ENCODE measurements around the gene THAP10. TPM values are rescaled to one million over a fixed set of nuclear protein-coding genes. Genes with fewer than 3 reads are reported as not detected.
A peak's percentile ranks its signal among the peaks of the same experiment; 100 is the strongest.

The THAP10 gene
- total RNA-seq, 8 experiments from 2014 or later: 2.0 to 7.1 (median 5.3) TPM

GRCh38 chr15:70912187-70912586, 20.0 kb upstream of the THAP10 start:
- 47 to 100% (median 71%) methylated on average over 1 of the region's 1 CpG; no CpG with 5 or more reads in 1 of the 10 experiments for WGBS, 10 experiments
- H3K4me1 ChIP-seq (replicated peaks in 1 of 2): no peaks in the 10 kb centered on the region
- no peak overlapping the region for H3K4me3 ChIP-seq
- in situ Hi-C loops (cut with MboI; ENCODE audit: low pct_unique_long_range_greater_than_20kb in 2 of 9, low sequenced_read_pairs in 9 of 9, unreplicated experiment in 9 of 9): no loop called here
- ATAC-seq (replicated peaks in 6 of 8): no peak
- H3K27ac ChIP-seq: no peak overlapping the region

- in situ Hi-C loops (cut with MboI; ENCODE audit: low pct_unique_long_range_greater_than_20kb in 2 of 9, low sequenced_read_pairs in 9 of 9, unreplicated experiment in 9 of 9): no loop called here
- no peak overlapping the region for H3K27ac ChIP-seq
- 13 to 100% (median 83%) methylated on average over 1 of the region's 1 CpG; no CpG with 5 or more reads in 2 of the 10 experiments for WGBS, 10 experiments
These were observed 18.7 kb upstream of the THAP10 start for GRCh38 chr15:70910958-70911357.

DNA sequence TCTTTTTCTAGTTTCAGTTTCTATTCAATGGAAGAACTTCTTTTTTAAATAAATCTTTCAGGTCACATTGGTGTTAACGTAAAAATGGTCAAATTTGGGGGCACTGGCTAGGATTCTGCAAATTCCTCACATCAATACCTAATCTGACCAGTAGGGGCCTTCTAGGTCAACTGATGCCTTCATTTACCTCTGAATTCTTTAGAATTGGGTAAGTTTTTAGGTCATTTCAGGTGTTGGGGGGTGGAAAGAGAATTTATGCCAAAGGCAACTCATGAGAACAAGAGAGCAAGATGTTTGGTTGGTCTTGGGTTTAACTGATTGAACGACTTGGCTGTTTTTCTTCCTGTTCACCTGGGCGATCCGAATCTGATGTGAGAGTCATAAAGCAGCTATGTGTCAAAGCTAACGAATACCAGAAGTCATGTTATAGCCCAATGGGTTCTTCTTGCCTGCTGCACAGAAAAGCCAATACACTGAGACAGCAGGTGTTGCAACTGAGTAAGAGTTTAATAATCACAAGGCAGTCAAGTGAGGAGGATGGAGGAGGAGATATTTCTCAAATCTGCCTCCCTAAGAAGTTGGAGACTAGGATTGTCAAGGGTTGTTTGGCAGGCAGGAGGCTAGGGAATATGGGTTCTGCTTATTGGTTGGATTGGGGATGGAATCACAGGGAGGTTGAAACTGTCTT, 15.7 kb upstream of the THAP10 start:
- ATAC-seq (replicated peaks in 6 of 8): no peak
- WGBS, 10 experiments: 67 to 100% (median 93%) methylated on average over 1 to 5 of the region's 5 CpGs
- H3K4me3 ChIP-seq: no peak overlapping the region
- no peak overlapping the region for H3K27ac ChIP-seq
- in situ Hi-C loops (cut with MboI; ENCODE audit: low pct_unique_long_range_greater_than_20kb in 2 of 9, low sequenced_read_pairs in 9 of 9, unreplicated experiment in 9 of 9): no loop called here
- no peaks in the 10 kb centered on the region for H3K4me1 ChIP-seq (replicated peaks in 1 of 2)

More at GRCh38 chr15:70910958-70911357, 18.7 kb upstream of the THAP10 start:
- Histone ChIP-seq H3K4me3 (no peak overlapping the region), H3K4me1 (replicated peaks in 1 of 2) (no peaks in the 10 kb centered on the region)
- no peak for ATAC-seq (replicated peaks in 6 of 8)

DNA sequence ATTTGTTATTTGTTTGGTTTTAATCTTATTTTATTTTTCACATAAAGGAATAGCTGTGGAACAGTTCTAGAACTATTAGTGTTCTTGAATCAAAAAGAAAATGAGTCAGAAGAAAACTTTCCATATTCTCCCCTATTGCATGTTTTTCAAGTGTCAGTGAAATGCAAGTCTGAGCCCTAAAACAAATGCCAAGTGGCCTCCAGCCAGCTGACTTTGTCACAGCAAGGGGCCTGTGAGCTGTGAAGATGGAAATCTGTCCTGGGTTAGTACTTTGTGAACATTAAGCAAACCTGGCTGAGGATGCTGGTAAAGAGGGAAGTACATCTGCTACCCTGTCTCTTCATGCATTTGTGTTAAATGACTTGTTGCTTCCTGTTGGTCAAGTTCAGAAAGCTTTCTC, 14.6 kb upstream of the THAP10 start:
- Histone ChIP-seq H3K27ac (no peak overlapping the region), H3K4me1 (replicated peaks in 1 of 2) (no peaks in the 10 kb centered on the region), H3K4me3 (no peak overlapping the region)
- peak in 2 of 8 experiments; percentile 58 to 75 for ATAC-seq (replicated peaks in 6 of 8)
- in situ Hi-C loops (cut with MboI; ENCODE audit: low pct_unique_long_range_greater_than_20kb in 2 of 9, low sequenced_read_pairs in 9 of 9, unreplicated experiment in 9 of 9): no loop called here

DNA sequence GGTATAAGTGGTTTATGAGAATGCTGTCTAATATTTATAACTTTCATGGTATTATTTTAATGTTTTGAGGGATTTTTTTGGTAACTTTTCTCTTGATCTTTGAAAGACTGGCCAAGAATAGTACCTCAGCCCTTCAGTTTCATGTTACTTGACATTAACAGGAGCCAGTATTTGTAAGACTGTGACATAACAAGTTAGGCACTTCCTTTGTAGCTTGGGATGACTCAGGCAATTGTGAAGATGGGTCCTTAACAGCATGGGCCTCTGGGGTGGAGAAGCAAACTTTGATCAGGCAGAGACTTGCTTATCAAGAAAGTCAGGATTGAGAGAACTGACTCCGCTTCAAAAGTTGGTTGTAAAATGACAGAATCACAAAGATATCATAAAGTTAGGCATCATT, 9.9 kb upstream of the THAP10 start:
- Histone ChIP-seq H3K4me1 (replicated peaks in 1 of 2) (no peaks in the 10 kb centered on the region), H3K27ac (no peak overlapping the region), H3K4me3 (no peak overlapping the region)
- 89 to 100% (median 100%) methylated on average over 1 of the region's 1 CpG; no CpG with 5 or more reads in 3 of the 10 experiments for WGBS, 10 experiments
- in situ Hi-C loops (cut with MboI; ENCODE audit: low pct_unique_long_range_greater_than_20kb in 2 of 9, low sequenced_read_pairs in 9 of 9, unreplicated experiment in 9 of 9): no loop called here
- peak in 2 of 8 experiments; percentile 55 to 77 for ATAC-seq (replicated peaks in 6 of 8)

DNA sequence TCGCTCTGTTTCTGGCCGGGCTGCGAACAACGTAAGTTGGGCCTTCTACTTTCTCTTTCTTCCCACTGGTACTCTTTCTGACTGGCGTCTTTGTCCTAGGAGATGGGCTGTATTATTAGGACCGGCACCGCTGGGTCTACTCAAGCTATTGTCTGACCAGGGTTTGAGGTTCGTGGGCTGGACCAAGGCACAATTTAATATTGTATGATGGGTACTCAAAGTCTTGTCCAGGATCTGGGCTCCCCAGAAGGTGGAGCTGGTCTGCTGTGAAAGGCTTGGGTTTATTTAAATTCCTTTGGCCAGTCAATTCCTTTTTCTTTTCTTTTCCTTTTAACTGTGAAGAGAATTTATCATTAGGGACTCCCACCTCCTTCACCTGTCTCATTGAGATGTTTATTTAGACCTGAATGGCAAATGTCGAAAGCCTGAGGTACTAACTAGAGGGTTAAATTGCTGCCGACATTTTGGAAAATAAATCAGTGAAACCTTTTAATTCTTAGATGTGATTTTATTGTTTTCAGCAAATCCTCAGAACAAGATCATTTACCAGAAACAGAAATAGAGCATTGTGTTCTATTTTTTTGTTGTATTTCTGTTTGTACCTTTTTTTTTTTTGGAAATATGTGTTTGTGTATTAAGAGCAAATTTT, 803 bp upstream of the THAP10 start:
- H3K27ac ChIP-seq: peak overlapping the region; percentile 92 to 98

GRCh38 chr15:70882361-70882760, 9.9 kb downstream of the THAP10 start:
- no peak overlapping the region for H3K27ac ChIP-seq
- WGBS, 10 experiments: 80 to 100% (median 100%) methylated on average over 1 to 2 of the region's 2 CpGs
- H3K4me3 ChIP-seq: no peak overlapping the region
- H3K4me1 ChIP-seq (replicated peaks in 1 of 2): no peaks in the 10 kb centered on the region
- no peak for ATAC-seq (replicated peaks in 6 of 8)
- in situ Hi-C loops (cut with MboI; ENCODE audit: low pct_unique_long_range_greater_than_20kb in 2 of 9, low sequenced_read_pairs in 9 of 9, unreplicated experiment in 9 of 9): loop anchor here in 1 of 9 experiments (25.0 kb wide), 1 partner anchor 555 kb away; no protein-coding TSS in a partner anchor

More for the DNA sequence above, 803 bp upstream of the THAP10 start:
- peaks cover 12 to 13% of the 10 kb centered on the region in 2 donors for H3K4me1 ChIP-seq (replicated peaks in 1 of 2)
- in situ Hi-C loops (cut with MboI; ENCODE audit: low pct_unique_long_range_greater_than_20kb in 2 of 9, low sequenced_read_pairs in 9 of 9, unreplicated experiment in 9 of 9): loop anchor here in 1 of 9 experiments (25.0 kb wide), 1 partner anchor 544 kb away; no protein-coding TSS in a partner anchor
- WGBS, 10 experiments: 0 to 32% (median 5%) methylated on average over 1 to 10 of the region's 10 CpGs
- peak; percentile 22 to 53 (median 42) for ATAC-seq (replicated peaks in 6 of 8)
- H3K4me3 ChIP-seq: peak overlapping the region; percentile 60 to 81 (median 79)

GRCh38 chr15:70880781-70881180, 11.5 kb downstream of the THAP10 start:
- H3K27ac ChIP-seq: no peak overlapping the region
- in situ Hi-C loops (cut with MboI; ENCODE audit: low pct_unique_long_range_greater_than_20kb in 2 of 9, low sequenced_read_pairs in 9 of 9, unreplicated experiment in 9 of 9): loop anchor here in 1 of 9 experiments (25.0 kb wide), 1 partner anchor 557 kb away; no protein-coding TSS in a partner anchor
- WGBS, 10 experiments: 75 to 100% (median 89%) methylated on average over 1 to 2 of the region's 2 CpGs; no CpG with 5 or more reads in 3 of the 10 experiments
- no peak for ATAC-seq (replicated peaks in 6 of 8)
- no peaks in the 10 kb centered on the region for H3K4me1 ChIP-seq (replicated peaks in 1 of 2)
- H3K4me3 ChIP-seq: no peak overlapping the region

DNA sequence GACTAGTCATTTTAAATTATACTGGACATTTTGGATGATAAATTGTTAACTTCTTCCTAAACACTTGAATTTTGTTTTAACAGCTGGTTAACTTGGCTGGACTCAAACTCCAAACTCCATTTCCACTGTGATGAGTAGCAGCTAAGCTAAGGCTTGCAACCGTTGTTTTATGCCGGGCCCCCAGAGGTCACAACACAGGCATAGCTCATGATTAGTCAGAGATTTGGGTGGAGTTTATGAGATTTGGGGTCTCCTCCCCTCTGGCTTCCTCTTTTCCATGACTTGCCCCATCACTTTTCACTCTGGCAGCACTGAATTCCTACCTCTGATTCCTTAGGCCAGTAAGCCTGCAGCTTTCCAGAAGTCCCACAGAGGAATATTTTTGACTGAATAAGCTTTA, 12.8 kb downstream of the THAP10 start:
- Histone ChIP-seq H3K4me3 (no peak overlapping the region), H3K27ac (no peak overlapping the region), H3K4me1 (replicated peaks in 1 of 2) (no peaks in the 10 kb centered on the region)
- WGBS, 10 experiments: 0 to 100% (median 86%) methylated on average over 2 of the region's 2 CpGs; no CpG with 5 or more reads in 5 of the 10 experiments
- in situ Hi-C loops (cut with MboI; ENCODE audit: low pct_unique_long_range_greater_than_20kb in 2 of 9, low sequenced_read_pairs in 9 of 9, unreplicated experiment in 9 of 9): loop anchor here in 1 of 9 experiments (25.0 kb wide), 1 partner anchor 558 kb away; no protein-coding TSS in a partner anchor
- peak in 2 of 8 experiments; percentile 51 to 69 for ATAC-seq (replicated peaks in 6 of 8)

DNA sequence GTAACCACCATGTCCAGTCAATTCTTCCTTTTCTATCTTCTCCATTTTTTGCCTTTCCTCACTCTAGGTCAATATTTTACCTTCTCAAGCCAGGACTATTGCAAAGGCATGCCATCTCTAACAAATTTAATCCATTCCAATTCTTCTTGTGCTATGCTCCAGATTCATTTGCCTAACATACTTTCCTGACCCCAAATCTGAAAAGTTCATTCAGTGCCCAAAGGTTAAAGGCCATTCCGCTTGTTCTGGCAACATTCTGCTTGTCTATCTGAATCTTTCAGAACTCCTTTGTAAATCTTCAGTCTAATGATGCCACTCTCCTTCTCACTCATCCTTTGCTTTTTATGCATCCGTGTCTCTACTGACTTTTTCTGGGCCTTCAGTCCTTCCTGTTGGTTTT, 15.6 kb downstream of the THAP10 start:
- Histone ChIP-seq H3K27ac (no peak overlapping the region), H3K4me1 (replicated peaks in 1 of 2) (no peaks in the 10 kb centered on the region), H3K4me3 (no peak overlapping the region)
- in situ Hi-C loops (cut with MboI; ENCODE audit: low pct_unique_long_range_greater_than_20kb in 2 of 9, low sequenced_read_pairs in 9 of 9, unreplicated experiment in 9 of 9): loop anchor here in 1 of 9 experiments (25.0 kb wide), 1 partner anchor 561 kb away; no protein-coding TSS in a partner anchor
- WGBS, 10 experiments: 38 to 80% (median 59%) methylated on average over 1 to 2 of the region's 2 CpGs
- no peak for ATAC-seq (replicated peaks in 6 of 8)

GRCh38 chr15:70876011-70876410, 16.2 kb downstream of the THAP10 start:
- Histone ChIP-seq H3K27ac (no peak overlapping the region), H3K4me1 (replicated peaks in 1 of 2) (no peaks in the 10 kb centered on the region), H3K4me3 (no peak overlapping the region)
- 0 to 93% (median 61%) methylated on average over 1 to 3 of the region's 3 CpGs for WGBS, 10 experiments
- ATAC-seq (replicated peaks in 6 of 8): no peak
- in situ Hi-C loops (cut with MboI; ENCODE audit: low pct_unique_long_range_greater_than_20kb in 2 of 9, low sequenced_read_pairs in 9 of 9, unreplicated experiment in 9 of 9): loop anchor here in 1 of 9 experiments (25.0 kb wide), 1 partner anchor 561 kb away; no protein-coding TSS in a partner anchor

GRCh38 chr15:70875001-70875782, 17.0 kb downstream of the THAP10 start:
- ATAC-seq (replicated peaks in 6 of 8): peak in 4 of 8 experiments; percentile 26 to 64 (median 54)
- Histone ChIP-seq H3K4me3 (no peak overlapping the region), H3K4me1 (replicated peaks in 1 of 2) (peaks cover 0 to 2% of the 10 kb centered on the region in 2 donors), H3K27ac (no peak overlapping the region)
- in situ Hi-C loops (cut with MboI; ENCODE audit: low pct_unique_long_range_greater_than_20kb in 2 of 9, low sequenced_read_pairs in 9 of 9, unreplicated experiment in 9 of 9): loop anchor here in 1 of 9 experiments (25.0 kb wide), 1 partner anchor 562 kb away; no protein-coding TSS in a partner anchor
- 0 to 92% (median 76%) methylated on average over 1 to 7 of the region's 7 CpGs for WGBS, 10 experiments

Measured in motor neuron (in vitro differentiated cells).